Measurements from ENCODE around the gene FIZ1. TPM values are rescaled to one million over a fixed set of nuclear protein-coding genes. Genes with fewer than 3 reads are reported as not detected.

The FIZ1 gene
- total and polyA plus RNA-seq, 4 donors, result 1.1 to 4.3 (median 2.3) TPM

DNA sequence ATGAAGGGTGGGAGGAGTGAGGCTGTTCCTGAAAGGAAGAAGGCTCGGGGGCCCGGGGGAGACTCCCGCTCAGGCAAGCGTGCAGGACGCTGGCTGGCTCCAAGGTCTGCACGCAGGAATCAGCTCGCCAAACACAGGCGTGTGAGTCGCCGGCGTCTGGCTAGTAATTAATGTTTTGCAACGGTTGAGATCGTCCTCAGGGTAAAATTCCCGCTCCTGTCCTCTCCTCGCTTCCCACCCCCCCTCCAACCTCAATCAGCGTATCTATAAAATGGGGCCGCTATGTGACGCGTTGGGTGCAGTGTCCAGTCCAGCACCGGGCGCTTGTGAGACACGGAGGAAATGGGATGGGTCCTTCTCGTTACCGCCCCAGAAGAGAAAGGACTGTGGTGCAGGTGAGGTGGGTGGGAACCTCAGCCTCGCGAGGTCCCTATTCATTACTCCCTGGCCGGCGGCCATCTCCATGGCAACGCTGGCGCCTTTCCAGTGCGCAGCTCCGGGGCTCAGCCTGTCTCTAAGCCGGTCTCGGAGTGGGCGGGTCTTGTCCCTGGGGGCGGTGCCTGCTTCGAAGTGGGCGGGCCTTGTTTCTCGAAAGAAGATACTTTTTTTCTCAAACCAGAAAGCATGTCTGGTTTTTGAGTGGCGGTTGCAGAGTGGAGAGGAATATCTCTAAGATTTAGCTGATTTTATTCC is 12.2 kb downstream of the FIZ1 start:
- no peak for TF ChIP-seq RXRA (IDR thresholded peaks at IDR 0.05)
- peak in 1 of 2 donors; percentile 17 for TF ChIP-seq RAD21 (IDR thresholded peaks at IDR 0.05)
- TF ChIP-seq FOXA1 (IDR thresholded peaks at IDR 0.05), result no peak
- peak in 1 of 2 donors; percentile 57 for TF ChIP-seq HNF4A (conservative IDR thresholded peaks at IDR 0.05)
- TF ChIP-seq, protein P1, sequence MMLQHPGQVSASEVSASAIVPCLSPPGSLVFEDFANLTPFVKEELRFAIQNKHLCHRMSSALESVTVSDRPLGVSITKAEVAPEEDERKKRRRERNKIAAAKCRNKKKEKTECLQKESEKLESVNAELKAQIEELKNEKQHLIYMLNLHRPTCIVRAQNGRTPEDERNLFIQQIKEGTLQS (IDR thresholded peaks at IDR 0.05), result no peak
- TF ChIP-seq, protein P2, sequence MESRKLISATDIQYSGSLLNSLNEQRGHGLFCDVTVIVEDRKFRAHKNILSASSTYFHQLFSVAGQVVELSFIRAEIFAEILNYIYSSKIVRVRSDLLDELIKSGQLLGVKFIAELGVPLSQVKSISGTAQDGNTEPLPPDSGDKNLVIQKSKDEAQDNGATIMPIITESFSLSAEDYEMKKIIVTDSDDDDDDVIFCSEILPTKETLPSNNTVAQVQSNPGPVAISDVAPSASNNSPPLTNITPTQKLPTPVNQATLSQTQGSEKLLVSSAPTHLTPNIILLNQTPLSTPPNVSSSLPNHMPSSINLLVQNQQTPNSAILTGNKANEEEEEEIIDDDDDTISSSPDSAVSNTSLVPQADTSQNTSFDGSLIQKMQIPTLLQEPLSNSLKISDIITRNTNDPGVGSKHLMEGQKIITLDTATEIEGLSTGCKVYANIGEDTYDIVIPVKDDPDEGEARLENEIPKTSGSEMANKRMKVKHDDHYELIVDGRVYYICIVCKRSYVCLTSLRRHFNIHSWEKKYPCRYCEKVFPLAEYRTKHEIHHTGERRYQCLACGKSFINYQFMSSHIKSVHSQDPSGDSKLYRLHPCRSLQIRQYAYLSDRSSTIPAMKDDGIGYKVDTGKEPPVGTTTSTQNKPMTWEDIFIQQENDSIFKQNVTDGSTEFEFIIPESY (IDR thresholded peaks at IDR 0.05), result peak; percentile 53
- peak in 1 of 2 donors; percentile 12 for TF ChIP-seq GABPA (IDR thresholded peaks at IDR 0.05 in 1 of 2, conservative IDR thresholded peaks at IDR 0.05 in 1 of 2)
- peak; percentile 72 for TF ChIP-seq SP1 (IDR thresholded peaks at IDR 0.05)
- peak; percentile 96 for DNase-seq (ENCODE audit: low spot score)
- Histone ChIP-seq H3K4me3 (ENCODE audit: low read depth in 1 of 3, low read length in 3 of 3) (peak overlapping the region in 2 of 3 donors; percentile 9 to 35), H3K27me3 (ENCODE audit: control insufficient read depth in 4 of 4, insufficient read depth in 4 of 4, low read length in 3 of 4) (no peaks in the 10 kb centered on the region), H3K4me1 (ENCODE audit: control insufficient read depth in 4 of 4, insufficient read depth in 4 of 4, low read length in 3 of 4) (peaks cover 4 to 28% (median 23%) of the 10 kb centered on the region in 4 donors), H3K27ac (ENCODE audit: low read depth in 1 of 2, low read length in 2 of 2) (no peak overlapping the region), H3K9ac (ENCODE audit: low read depth in 1 of 2, low read length in 2 of 2) (no peak overlapping the region), H3K36me3 (ENCODE audit: control insufficient read depth in 4 of 4, insufficient read depth in 3 of 4, low read depth in 1 of 4, low read length in 3 of 4) (peaks cover 0 to under 1% (median 0%) of the 10 kb centered on the region in 4 donors), H3K9me3 (ENCODE audit: control insufficient read depth in 4 of 4, low read length in 3 of 4) (no peaks in the 10 kb centered on the region)
- WGBS, result 2% methylated on average over 40 of the region's 40 CpGs

DNA sequence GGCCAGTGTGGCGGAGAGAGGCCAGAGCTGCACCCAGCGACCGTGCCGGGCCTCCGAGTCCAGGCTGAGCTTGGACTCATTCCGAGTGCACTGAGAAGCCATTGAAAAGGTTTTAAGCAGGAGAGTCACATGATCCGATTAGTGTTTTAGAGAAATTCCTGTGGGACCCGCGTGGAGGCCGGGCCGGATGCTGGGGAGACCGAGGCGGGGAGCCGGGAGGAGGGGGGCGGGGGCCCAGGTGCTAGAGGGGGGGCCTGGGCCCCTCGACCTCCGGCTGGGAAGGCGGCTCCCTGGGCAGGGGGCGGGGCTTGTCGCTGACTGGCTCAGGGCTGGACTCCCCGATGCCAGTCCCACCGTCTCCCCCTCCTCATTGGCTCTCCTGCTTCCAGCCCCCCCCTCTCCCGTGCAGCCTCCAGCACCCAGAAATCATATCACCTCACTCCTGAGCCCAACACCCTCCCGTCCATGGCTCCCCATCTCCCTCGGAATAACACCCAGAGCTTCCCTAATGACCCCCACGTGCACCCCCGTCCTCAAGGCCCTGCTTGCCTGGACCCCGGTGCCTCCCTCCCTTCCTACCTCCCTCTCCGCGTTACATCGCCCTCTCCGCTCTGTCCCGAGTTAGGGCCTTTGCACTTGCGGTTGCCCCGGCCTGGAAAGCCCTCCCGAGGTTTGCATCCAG is 13.5 kb downstream of the FIZ1 start:
- WGBS, result 16% methylated on average over 36 of the region's 36 CpGs
- no peak for TF ChIP-seq HNF4A (conservative IDR thresholded peaks at IDR 0.05)
- TF ChIP-seq, protein P1 (IDR thresholded peaks at IDR 0.05), result no peak
- no peak for TF ChIP-seq FOXA1 (IDR thresholded peaks at IDR 0.05)
- no peak for TF ChIP-seq RAD21 (IDR thresholded peaks at IDR 0.05)
- no peak for TF ChIP-seq TAF1 (conservative IDR thresholded peaks at IDR 0.05)
- TF ChIP-seq, protein P3, sequence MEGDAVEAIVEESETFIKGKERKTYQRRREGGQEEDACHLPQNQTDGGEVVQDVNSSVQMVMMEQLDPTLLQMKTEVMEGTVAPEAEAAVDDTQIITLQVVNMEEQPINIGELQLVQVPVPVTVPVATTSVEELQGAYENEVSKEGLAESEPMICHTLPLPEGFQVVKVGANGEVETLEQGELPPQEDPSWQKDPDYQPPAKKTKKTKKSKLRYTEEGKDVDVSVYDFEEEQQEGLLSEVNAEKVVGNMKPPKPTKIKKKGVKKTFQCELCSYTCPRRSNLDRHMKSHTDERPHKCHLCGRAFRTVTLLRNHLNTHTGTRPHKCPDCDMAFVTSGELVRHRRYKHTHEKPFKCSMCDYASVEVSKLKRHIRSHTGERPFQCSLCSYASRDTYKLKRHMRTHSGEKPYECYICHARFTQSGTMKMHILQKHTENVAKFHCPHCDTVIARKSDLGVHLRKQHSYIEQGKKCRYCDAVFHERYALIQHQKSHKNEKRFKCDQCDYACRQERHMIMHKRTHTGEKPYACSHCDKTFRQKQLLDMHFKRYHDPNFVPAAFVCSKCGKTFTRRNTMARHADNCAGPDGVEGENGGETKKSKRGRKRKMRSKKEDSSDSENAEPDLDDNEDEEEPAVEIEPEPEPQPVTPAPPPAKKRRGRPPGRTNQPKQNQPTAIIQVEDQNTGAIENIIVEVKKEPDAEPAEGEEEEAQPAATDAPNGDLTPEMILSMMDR (IDR thresholded peaks at IDR 0.05; ENCODE audit: low read depth, low read length, missing input control), result no peak
- no peak for TF ChIP-seq EGR1 (IDR thresholded peaks at IDR 0.05; ENCODE audit: low read depth in 2 of 2)
- no peak for TF ChIP-seq NR2F2 (IDR thresholded peaks at IDR 0.05)
- TF ChIP-seq HNF4G (IDR thresholded peaks at IDR 0.05), result no peak
- TF ChIP-seq, protein P4, sequence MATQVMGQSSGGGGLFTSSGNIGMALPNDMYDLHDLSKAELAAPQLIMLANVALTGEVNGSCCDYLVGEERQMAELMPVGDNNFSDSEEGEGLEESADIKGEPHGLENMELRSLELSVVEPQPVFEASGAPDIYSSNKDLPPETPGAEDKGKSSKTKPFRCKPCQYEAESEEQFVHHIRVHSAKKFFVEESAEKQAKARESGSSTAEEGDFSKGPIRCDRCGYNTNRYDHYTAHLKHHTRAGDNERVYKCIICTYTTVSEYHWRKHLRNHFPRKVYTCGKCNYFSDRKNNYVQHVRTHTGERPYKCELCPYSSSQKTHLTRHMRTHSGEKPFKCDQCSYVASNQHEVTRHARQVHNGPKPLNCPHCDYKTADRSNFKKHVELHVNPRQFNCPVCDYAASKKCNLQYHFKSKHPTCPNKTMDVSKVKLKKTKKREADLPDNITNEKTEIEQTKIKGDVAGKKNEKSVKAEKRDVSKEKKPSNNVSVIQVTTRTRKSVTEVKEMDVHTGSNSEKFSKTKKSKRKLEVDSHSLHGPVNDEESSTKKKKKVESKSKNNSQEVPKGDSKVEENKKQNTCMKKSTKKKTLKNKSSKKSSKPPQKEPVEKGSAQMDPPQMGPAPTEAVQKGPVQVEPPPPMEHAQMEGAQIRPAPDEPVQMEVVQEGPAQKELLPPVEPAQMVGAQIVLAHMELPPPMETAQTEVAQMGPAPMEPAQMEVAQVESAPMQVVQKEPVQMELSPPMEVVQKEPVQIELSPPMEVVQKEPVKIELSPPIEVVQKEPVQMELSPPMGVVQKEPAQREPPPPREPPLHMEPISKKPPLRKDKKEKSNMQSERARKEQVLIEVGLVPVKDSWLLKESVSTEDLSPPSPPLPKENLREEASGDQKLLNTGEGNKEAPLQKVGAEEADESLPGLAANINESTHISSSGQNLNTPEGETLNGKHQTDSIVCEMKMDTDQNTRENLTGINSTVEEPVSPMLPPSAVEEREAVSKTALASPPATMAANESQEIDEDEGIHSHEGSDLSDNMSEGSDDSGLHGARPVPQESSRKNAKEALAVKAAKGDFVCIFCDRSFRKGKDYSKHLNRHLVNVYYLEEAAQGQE (IDR thresholded peaks at IDR 0.05), result no peak
- TF ChIP-seq, protein P5, sequence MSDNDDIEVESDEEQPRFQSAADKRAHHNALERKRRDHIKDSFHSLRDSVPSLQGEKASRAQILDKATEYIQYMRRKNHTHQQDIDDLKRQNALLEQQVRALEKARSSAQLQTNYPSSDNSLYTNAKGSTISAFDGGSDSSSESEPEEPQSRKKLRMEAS (IDR thresholded peaks at IDR 0.05), result no peak
- TF ChIP-seq YY1 (IDR thresholded peaks at IDR 0.05), result no peak
- no peak for TF ChIP-seq RXRA (IDR thresholded peaks at IDR 0.05)
- TF ChIP-seq, protein P2 (IDR thresholded peaks at IDR 0.05), result no peak
- TF ChIP-seq SP1 (IDR thresholded peaks at IDR 0.05), result no peak
- TF ChIP-seq GABPA (IDR thresholded peaks at IDR 0.05 in 1 of 2, conservative IDR thresholded peaks at IDR 0.05 in 1 of 2), result no peak
- no peak for TF ChIP-seq FOXA2 (IDR thresholded peaks at IDR 0.05)
- no peak for TF ChIP-seq JUND (IDR thresholded peaks at IDR 0.05)
- Histone ChIP-seq H3K27me3 (ENCODE audit: control insufficient read depth in 4 of 4, insufficient read depth in 4 of 4, low read length in 3 of 4) (no peaks in the 10 kb centered on the region), H3K9ac (ENCODE audit: low read depth in 1 of 2, low read length in 2 of 2) (no peak overlapping the region), H3K4me1 (ENCODE audit: control insufficient read depth in 4 of 4, insufficient read depth in 4 of 4, low read length in 3 of 4) (peaks cover 7 to 41% (median 36%) of the 10 kb centered on the region in 4 donors), H3K27ac (ENCODE audit: low read depth in 1 of 2, low read length in 2 of 2) (no peak overlapping the region), H3K9me3 (ENCODE audit: control insufficient read depth in 4 of 4, low read length in 3 of 4) (no peaks in the 10 kb centered on the region), H3K36me3 (ENCODE audit: control insufficient read depth in 4 of 4, insufficient read depth in 3 of 4, low read depth in 1 of 4, low read length in 3 of 4) (no peaks in the 10 kb centered on the region), H3K4me3 (ENCODE audit: low read depth in 1 of 3, low read length in 3 of 3) (peak overlapping the region in 1 of 3 donors; percentile 18)
- DNase-seq (ENCODE audit: low spot score), result peak; percentile 60

All from liver (tissue), 9 donors.